Mesodermal cell (in vitro differentiated cells): ENCODE data around the gene SZRD1.

Source experiments
- H3K27ac ChIP-seq: 2 replicates; pipeline ENCODE4 v1.7.0; 2013; ENCODE audit warnings: mild to moderate bottlenecking, low read depth, low read length, moderate library complexity; ENCODE audit not compliant: severe bottlenecking
- H3K36me3 ChIP-seq: 2 replicates; pipeline ENCODE4 v1.7.1; 2013; ENCODE audit warnings: mild to moderate bottlenecking, low read length, moderate library complexity; ENCODE audit not compliant: control insufficient read depth, insufficient read depth
- H3K4me1 ChIP-seq: one replicate; pipeline ENCODE4 v1.7.1; 2013; ENCODE audit warnings: mild to moderate bottlenecking, low read length; ENCODE audit not compliant: insufficient read depth, control insufficient read depth, poor library complexity, severe bottlenecking
- H3K4me3 ChIP-seq: 2 replicates; pipeline ENCODE4 v1.7.0; 2013; ENCODE audit warnings: low read length, control low read depth, mild to moderate bottlenecking; ENCODE audit not compliant: insufficient read depth, poor library complexity, severe bottlenecking; ENCODE audit errors: extremely low read depth
- H3K9me3 ChIP-seq: 2 replicates; pipeline ENCODE4 v1.7.1; 2013; ENCODE audit warnings: mild to moderate bottlenecking, low read length, moderate library complexity; ENCODE audit not compliant: control insufficient read depth
- WGBS, 2 experiments: methylation state at CpG; one replicate each; pipeline ENCODE4 v1.1.5; 2013; ENCODE audit warnings: missing lambda C conversion rate in 2 of 2; ENCODE audit not compliant: insufficient coverage in 2 of 2; 5-methylcytosine and 5-hydroxymethylcytosine counted together

The SZRD1 gene

DNA sequence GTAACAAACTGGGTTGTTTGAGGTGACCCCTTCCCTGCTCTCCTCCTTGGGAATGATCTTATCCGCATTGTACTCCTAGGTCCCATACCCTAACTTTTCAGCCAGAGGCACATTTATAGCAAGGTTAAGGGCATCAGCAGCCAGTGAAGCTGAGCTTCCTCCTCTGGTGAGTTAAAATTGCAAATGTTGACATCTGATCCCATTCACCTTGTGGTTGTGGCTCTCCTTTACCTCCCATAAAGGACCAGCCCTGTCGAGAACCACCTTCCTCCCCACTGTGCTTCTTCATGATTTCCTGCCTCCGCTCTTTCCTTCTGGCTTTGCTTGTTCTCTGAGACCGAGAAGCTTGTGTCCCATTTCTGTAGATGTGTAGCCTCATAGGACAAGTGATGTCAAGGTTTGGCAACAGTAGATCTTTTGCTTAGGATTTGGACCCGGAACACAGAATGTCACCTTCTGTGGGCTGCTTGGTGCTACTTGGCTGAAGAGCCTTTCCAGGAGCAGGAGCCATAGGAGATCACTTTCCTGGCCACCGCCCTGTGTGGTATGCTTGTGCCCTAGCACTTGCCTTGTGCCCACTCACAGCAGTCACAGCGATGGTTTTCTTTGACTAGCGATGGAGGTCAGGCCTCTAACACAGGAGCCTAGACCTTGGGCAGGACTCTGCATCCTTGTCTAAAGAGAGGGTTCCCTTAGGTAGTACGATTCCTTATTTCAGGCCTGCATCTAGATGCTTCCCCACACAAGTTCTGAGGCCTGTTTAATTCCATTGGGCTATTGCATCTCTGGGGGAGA lies 18.8 kb downstream of the SZRD1 start:
- 93 to 98% methylated on average over 5 to 6 of the region's 9 CpGs for WGBS, 2 experiments

GRCh38 chr1:16386454-16387113 lies 19.5 kb downstream of the SZRD1 start:
- 95 to 98% methylated on average over 5 of the region's 5 CpGs for WGBS, 2 experiments
- Histone ChIP-seq H3K36me3 (peaks cover 43% of the 10 kb centered on the region), H3K4me1 (no peaks in the 10 kb centered on the region), H3K4me3 (no peak overlapping the region), H3K27ac (no peak overlapping the region), H3K9me3 (no peaks in the 10 kb centered on the region)

More for the DNA sequence above, 18.8 kb downstream of the SZRD1 start:
- Histone ChIP-seq H3K4me3 (no peak overlapping the region), H3K27ac (no peak overlapping the region), H3K4me1 (no peaks in the 10 kb centered on the region), H3K36me3 (peaks cover 43% of the 10 kb centered on the region), H3K9me3 (no peaks in the 10 kb centered on the region)

- Histone ChIP-seq H3K4me1 (peaks cover 6% of the 10 kb centered on the region), H3K27ac (no peak overlapping the region), H3K9me3 (no peaks in the 10 kb centered on the region), H3K4me3 (no peak overlapping the region), H3K36me3 (peaks cover 43% of the 10 kb centered on the region)
- WGBS, 2 experiments, result 89 to 100% methylated on average over 9 of the region's 14 CpGs
These were observed 20.5 kb downstream of the SZRD1 start for GRCh38 chr1:16387201-16388188.

DNA sequence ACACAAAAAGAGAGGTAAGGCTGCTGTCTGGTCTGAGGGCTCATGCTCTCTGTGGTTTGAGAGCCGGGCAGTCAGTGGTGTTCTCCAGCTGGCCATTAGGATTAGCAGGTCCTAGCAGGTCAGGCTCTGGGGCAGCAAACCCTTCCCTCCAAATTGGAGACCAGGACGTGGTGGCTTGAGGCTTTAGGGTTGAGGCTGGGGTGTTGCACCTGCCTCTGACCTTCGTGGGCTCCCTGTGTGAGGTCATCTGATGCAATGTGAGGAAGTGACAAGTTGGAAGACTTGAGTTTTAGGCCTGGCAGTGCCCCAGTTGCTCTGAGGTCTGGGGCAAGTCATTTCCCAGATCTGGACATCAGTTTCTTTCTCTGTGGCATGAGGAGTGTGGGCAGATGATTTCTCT lies 24.4 kb downstream of the SZRD1 start:
- H3K4me3 ChIP-seq, result no peak overlapping the region
- peaks cover 62% of the 10 kb centered on the region for H3K36me3 ChIP-seq
- no peaks in the 10 kb centered on the region for H3K9me3 ChIP-seq
- 80 to 89% methylated on average over 1 to 3 of the region's 3 CpGs for WGBS, 2 experiments
- peak overlapping the region; percentile 41 for H3K27ac ChIP-seq
- H3K4me1 ChIP-seq, result peaks cover 6% of the 10 kb centered on the region

DNA sequence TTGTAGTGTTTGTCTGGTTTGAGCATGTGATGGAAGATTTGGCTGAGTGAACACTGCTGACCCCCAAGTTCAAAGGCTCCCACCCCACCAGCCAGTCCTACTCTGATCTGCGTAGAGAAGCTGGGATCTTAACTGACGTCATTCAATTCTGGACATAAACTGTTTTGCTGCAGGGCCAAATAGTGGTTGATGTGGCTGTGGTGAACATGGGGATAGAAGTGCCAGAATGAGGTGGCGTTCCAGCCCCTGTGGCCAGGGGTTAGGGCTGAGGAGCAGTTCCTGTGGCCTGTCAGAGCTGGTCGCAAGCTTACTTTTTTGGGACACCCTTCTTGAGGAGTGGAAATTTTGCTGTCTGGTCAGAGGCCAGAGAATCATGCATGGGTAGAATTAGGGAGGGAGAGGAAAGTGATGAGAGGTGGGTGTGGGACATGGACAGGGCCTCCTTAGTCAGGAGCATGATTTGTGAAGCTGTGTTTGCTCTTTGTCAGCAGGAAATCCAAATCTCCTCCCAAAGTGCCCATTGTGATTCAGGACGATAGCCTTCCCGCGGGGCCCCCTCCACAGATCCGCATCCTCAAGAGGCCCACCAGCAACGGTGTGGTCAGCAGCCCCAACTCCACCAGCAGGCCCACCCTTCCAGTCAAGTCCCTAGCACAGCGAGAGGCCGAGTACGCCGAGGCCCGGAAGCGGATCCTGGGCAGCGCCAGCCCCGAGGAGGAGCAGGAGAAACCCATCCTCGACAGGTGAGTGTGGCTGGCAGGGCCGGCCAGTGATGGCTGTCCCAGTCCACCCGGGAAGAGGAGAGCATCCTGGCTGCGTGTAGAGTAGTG lies 25.9 kb downstream of the SZRD1 start:
- H3K9me3 ChIP-seq, result no peaks in the 10 kb centered on the region
- H3K4me1 ChIP-seq, result peaks cover 9% of the 10 kb centered on the region
- 86 to 88% methylated on average over 14 to 17 of the region's 21 CpGs for WGBS, 2 experiments
- peak overlapping the region; percentile 10 for H3K27ac ChIP-seq
- H3K36me3 ChIP-seq, result peaks cover 64% of the 10 kb centered on the region
- no peak overlapping the region for H3K4me3 ChIP-seq

GRCh38 chr1:16393570-16394521 lies 26.8 kb downstream of the SZRD1 start:
- no peak overlapping the region for H3K4me3 ChIP-seq
- no peaks in the 10 kb centered on the region for H3K9me3 ChIP-seq
- peaks cover 70% of the 10 kb centered on the region for H3K36me3 ChIP-seq
- H3K4me1 ChIP-seq, result peaks cover 9% of the 10 kb centered on the region
- no peak overlapping the region for H3K27ac ChIP-seq
- 96% methylated on average over 3 to 4 of the region's 10 CpGs for WGBS, 2 experiments

DNA sequence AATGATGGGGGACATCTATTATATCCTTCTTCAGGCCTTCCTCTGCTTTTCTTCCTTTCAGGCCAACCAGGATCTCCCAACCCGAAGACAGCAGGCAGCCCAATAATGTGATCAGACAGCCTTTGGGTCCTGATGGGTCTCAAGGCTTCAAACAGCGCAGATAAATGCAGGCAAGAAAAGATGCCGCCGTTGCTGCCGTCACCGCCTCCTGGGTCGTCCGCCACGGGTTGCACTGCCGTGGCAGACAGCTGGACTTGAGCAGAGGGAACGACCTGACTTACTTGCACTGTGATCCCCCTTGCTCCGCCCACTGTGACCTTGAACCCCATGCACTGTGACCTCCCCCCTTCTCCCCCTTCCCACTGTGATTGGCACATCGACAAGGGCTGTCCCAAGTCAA lies 27.9 kb downstream of the SZRD1 start:
- no peak overlapping the region for H3K27ac ChIP-seq
- WGBS, 2 experiments, result 91 to 100% methylated on average over 9 to 10 of the region's 13 CpGs
- peaks cover 9% of the 10 kb centered on the region for H3K4me1 ChIP-seq
- H3K4me3 ChIP-seq, result no peak overlapping the region
- H3K36me3 ChIP-seq, result peaks cover 75% of the 10 kb centered on the region
- no peaks in the 10 kb centered on the region for H3K9me3 ChIP-seq

- H3K27ac ChIP-seq, result no peak overlapping the region
- no peaks in the 10 kb centered on the region for H3K9me3 ChIP-seq
- peaks cover 9% of the 10 kb centered on the region for H3K4me1 ChIP-seq
- H3K4me3 ChIP-seq, result no peak overlapping the region
- H3K36me3 ChIP-seq, result peaks cover 70% of the 10 kb centered on the region
- WGBS, 2 experiments, result 91 to 100% methylated on average over 6 of the region's 7 CpGs
These were observed 29.5 kb downstream of the SZRD1 start for GRCh38 chr1:16396591-16396990.

- Histone ChIP-seq H3K27ac (no peak overlapping the region), H3K9me3 (no peaks in the 10 kb centered on the region), H3K4me1 (peaks cover 5% of the 10 kb centered on the region), H3K36me3 (peaks cover 70% of the 10 kb centered on the region), H3K4me3 (no peak overlapping the region)
- WGBS, 2 experiments, result 80 to 86% methylated on average over 2 to 5 of the region's 5 CpGs
These were observed 30.1 kb downstream of the SZRD1 start for GRCh38 chr1:16397120-16397519.
